H9 (cell line): ENCODE results near the gene RPL19. TPM values are rescaled to one million over a fixed set of nuclear protein-coding genes. Genes with fewer than 3 reads are reported as not detected.

ENCODE experiments used
- DNase-seq: peaks from one replicate; pipeline ENCODE4 v3.0.0-alpha.2; 2017
- H2AFZ ChIP-seq: one replicate; pipeline ENCODE4 v1.6.1; 2013; ENCODE audit warnings: mild to moderate bottlenecking, low read length, control low read depth, moderate library complexity
- H2AK5ac ChIP-seq: 2 replicates; pipeline ENCODE4 v1.6.1; 2013; ENCODE audit warnings: low read length, control low read depth, mixed read lengths; ENCODE audit not compliant: insufficient read length
- H2BK120ac ChIP-seq: one replicate; pipeline ENCODE4 v1.6.1; 2013; ENCODE audit warnings: low read depth, mild to moderate bottlenecking, low read length, control low read depth, inconsistent platforms; ENCODE audit not compliant: poor library complexity, severe bottlenecking
- H2BK12ac ChIP-seq: 2 replicates; pipeline ENCODE4 v1.6.1; 2013; ENCODE audit warnings: low read length, control low read depth, mixed read lengths, low read depth; ENCODE audit not compliant: insufficient read length
- H2BK15ac ChIP-seq: 2 replicates; pipeline ENCODE4 v1.6.1; 2013; ENCODE audit warnings: low read depth, low read length, control low read depth
- H2BK20ac ChIP-seq: one replicate; pipeline ENCODE4 v1.6.1; 2013; ENCODE audit warnings: low read depth, mild to moderate bottlenecking, low read length, control low read depth, inconsistent platforms; ENCODE audit not compliant: poor library complexity, severe bottlenecking
- H2BK5ac ChIP-seq: 2 replicates; pipeline ENCODE4 v1.6.1; 2013; ENCODE audit warnings: low read length, control low read depth, mixed read lengths; ENCODE audit not compliant: insufficient read length
- H3K14ac ChIP-seq: 2 replicates; pipeline ENCODE4 v1.6.1; 2013; ENCODE audit warnings: low read length, control low read depth; ENCODE audit not compliant: insufficient read depth
- H3K18ac ChIP-seq: 2 replicates; pipeline ENCODE4 v1.6.1; 2013; ENCODE audit warnings: low read depth, mild to moderate bottlenecking, mixed read lengths, low read length, control low read depth; ENCODE audit not compliant: insufficient read length
- H3K23ac ChIP-seq: 2 replicates; pipeline ENCODE4 v1.6.1; 2013; ENCODE audit warnings: low read length, control low read depth, mixed read lengths, low read depth; ENCODE audit not compliant: insufficient read length
- H3K23me2 ChIP-seq: 2 replicates; pipeline ENCODE4 v1.6.1; 2013; ENCODE audit warnings: low read depth, mild to moderate bottlenecking, mixed read lengths, low read length, control low read depth; ENCODE audit not compliant: insufficient read length, poor library complexity, severe bottlenecking
- H3K27ac ChIP-seq: 2 replicates; pipeline ENCODE4 v1.5.1; 2013; ENCODE audit warnings: low read length, control low read depth, mixed read lengths, low read depth; ENCODE audit not compliant: insufficient read length
- H3K27me3 ChIP-seq: 2 replicates; pipeline ENCODE4 v1.6.1; 2013; ENCODE audit warnings: low read length, control low read depth, inconsistent platforms; ENCODE audit not compliant: insufficient read depth
- H3K4ac ChIP-seq: 2 replicates; pipeline ENCODE4 v1.6.1; 2013; ENCODE audit warnings: low read depth, mild to moderate bottlenecking, control low read depth, inconsistent platforms, low read length, moderate library complexity
- H3K4me1 ChIP-seq: 2 replicates; pipeline ENCODE4 v1.6.1; 2013; ENCODE audit warnings: low read length, control low read depth, inconsistent platforms; ENCODE audit not compliant: insufficient read depth
- H3K4me2 ChIP-seq: 2 replicates; pipeline ENCODE4 v1.6.1; 2013; ENCODE audit warnings: low read length, control low read depth, mixed read lengths; ENCODE audit not compliant: insufficient read length, insufficient read depth
- H3K56ac ChIP-seq: 2 replicates; pipeline ENCODE4 v1.6.1; 2013; ENCODE audit warnings: low read depth, mild to moderate bottlenecking, mixed read lengths, low read length, control low read depth; ENCODE audit not compliant: insufficient read length
- H3K79me1 ChIP-seq: 2 replicates; pipeline ENCODE4 v1.6.1; 2013; ENCODE audit warnings: low read depth, mild to moderate bottlenecking, moderate library complexity, low read length, control low read depth, inconsistent platforms; ENCODE audit not compliant: insufficient read depth, poor library complexity, severe bottlenecking
- H3K79me2 ChIP-seq: 2 replicates; pipeline ENCODE4 v1.6.1; 2013; ENCODE audit warnings: low read length, control low read depth, inconsistent platforms; ENCODE audit not compliant: insufficient read depth
- H3K9ac ChIP-seq: 2 replicates; pipeline ENCODE4 v1.6.1; 2013; ENCODE audit warnings: low read length, control low read depth, mixed read lengths; ENCODE audit not compliant: insufficient read length; ENCODE audit errors: extremely low read depth
- H3K9me3 ChIP-seq: one replicate; pipeline ENCODE4 v1.6.1; 2013; ENCODE audit warnings: low read depth, low read length, inconsistent platforms; ENCODE audit not compliant: control insufficient read depth
- H3T11ph ChIP-seq: one replicate; pipeline ENCODE4 v1.6.1; 2013; ENCODE audit warnings: mild to moderate bottlenecking, low read length, control low read depth, inconsistent platforms
- H4K20me1 ChIP-seq: one replicate; pipeline ENCODE4 v1.6.1; 2013; ENCODE audit not compliant: control insufficient read depth, insufficient read length, insufficient read depth
- H4K5ac ChIP-seq: 2 replicates; pipeline ENCODE4 v1.6.1; 2013; ENCODE audit warnings: low read depth, mild to moderate bottlenecking, mixed read lengths, low read length, control low read depth; ENCODE audit not compliant: insufficient read length
- H4K8ac ChIP-seq: replicated peaks from 2 replicates; pipeline ENCODE4 v1.6.1; 2013; ENCODE audit warnings: low read length, control low read depth, mixed read lengths, low read depth; ENCODE audit not compliant: insufficient read length
- H4K91ac ChIP-seq: 2 replicates; pipeline ENCODE4 v1.6.1; 2013; ENCODE audit warnings: low read depth, mild to moderate bottlenecking, moderate library complexity, mixed read lengths, low read length, control low read depth; ENCODE audit not compliant: insufficient read length
- H3K27ac Mint-ChIP-seq, 3 experiments: 2 replicates in 2 of 3; 3 replicates in 1 of 3; pipeline ENCODE4 v1.8.0; 2020 to 2021; ENCODE audit warnings: mixed read lengths in 3 of 3, mild to moderate bottlenecking in 1 of 3, moderate library complexity in 1 of 3
- H3K27me3 Mint-ChIP-seq: 2 replicates; pipeline ENCODE4 v1.8.0; 2021; ENCODE audit warnings: low read depth, mild to moderate bottlenecking, moderate library complexity, mixed read lengths
- H3K36me3 Mint-ChIP-seq, 3 experiments: 2 replicates in 2 of 3; 3 replicates in 1 of 3; pipeline ENCODE4 v1.8.0; 2020 to 2021; ENCODE audit warnings: low read depth in 3 of 3, mixed read lengths in 3 of 3; ENCODE audit not compliant: insufficient read depth in 1 of 3
- H3K4me1 Mint-ChIP-seq, 2 experiments: 2 replicates each; pipeline ENCODE4 v1.8.0; 2020; ENCODE audit warnings: mixed read lengths in 2 of 2
- H3K4me3 Mint-ChIP-seq, 2 experiments: 2 replicates in 1 of 2; 3 replicates in 1 of 2; pipeline ENCODE4 v1.8.0; 2020 to 2021; ENCODE audit warnings: mild to moderate bottlenecking in 2 of 2, mixed read lengths in 2 of 2, moderate library complexity in 1 of 2
- H3K9me3 Mint-ChIP-seq, 2 experiments: 2 replicates in 1 of 2; 3 replicates in 1 of 2; pipeline ENCODE4 v1.8.0; 2020; ENCODE audit warnings: mild to moderate bottlenecking in 2 of 2, mixed read lengths in 2 of 2, moderate library complexity in 1 of 2
- WGBS: extraction: QIAGEN DNeasy Blood & Tissue Kit; methylation state at CpG from one replicate; pipeline ENCODE4 v1.1.7; 2013; ENCODE audit warnings: missing lambda C conversion rate, low lambda C conversion rate, mixed read lengths; ENCODE audit not compliant: insufficient read length; ENCODE audit errors: extremely low coverage; 5-methylcytosine and 5-hydroxymethylcytosine counted together
- total RNA-seq: library from RNA; stranded (reverse); gene quantifications from 2 replicates; pipeline ENCODE4 v1.2.1, GENCODE V29; 2021
- TF ChIP-seq, protein P1 (sequence below): fragments of 200-600 bp; sonication (generic); conservative IDR thresholded peaks from 3 replicates; pipeline ENCODE4 v1.8.0; 2021; ENCODE audit warnings: antibody characterized with exemption, mild to moderate bottlenecking

The RPL19 gene
- total RNA-seq, 1 experiment from 2014 or later = 2,038 TPM

DNA sequence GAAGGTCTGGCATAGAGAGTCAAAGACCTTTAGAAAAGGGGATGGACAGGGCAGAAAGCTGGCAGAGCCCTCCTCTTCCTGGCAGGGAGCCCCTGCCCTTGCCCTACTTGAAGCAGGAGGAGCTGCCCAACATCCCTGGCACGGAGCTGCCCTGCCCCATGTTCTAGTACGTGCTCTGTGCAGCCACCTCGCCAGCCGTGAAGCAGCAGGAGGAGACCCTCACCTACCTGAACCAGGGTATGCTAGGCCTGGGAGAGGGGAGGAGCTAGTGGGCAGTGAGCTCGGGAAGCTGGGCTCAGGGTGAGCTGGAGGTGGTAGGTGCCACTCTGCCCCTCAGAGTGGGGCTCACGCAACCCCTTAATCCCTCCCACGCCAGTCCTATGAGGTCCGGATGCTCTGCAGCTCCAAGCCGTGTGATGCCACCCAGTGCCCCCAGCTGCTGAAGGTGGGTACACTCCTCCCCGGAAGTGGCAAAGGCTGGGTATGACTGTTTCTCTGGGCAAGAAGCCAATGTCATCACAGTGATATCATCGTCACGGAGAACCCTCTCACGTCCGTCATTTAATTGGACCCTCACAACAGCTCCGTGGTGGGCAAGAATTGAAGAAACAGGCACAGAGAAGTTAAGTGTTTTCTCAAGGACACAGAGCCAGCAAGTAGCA lies 38.4 kb downstream of the RPL19 start:
- Histone ChIP-seq H2BK15ac (no peak overlapping the region), H2BK20ac (no peak overlapping the region), H3K18ac (no peak overlapping the region), H3K27ac (no peak overlapping the region), H3K56ac (no peak overlapping the region), H4K91ac (peak overlapping the region; percentile 46), H3K9me3 (no peaks in the 10 kb centered on the region), H2BK120ac (no peak overlapping the region), H2AK5ac (no peak overlapping the region), H4K20me1 (no peaks in the 10 kb centered on the region), H3K4me2 (no peak overlapping the region), H3K9ac (no peak overlapping the region), H2BK5ac (no peak overlapping the region), H3K79me2 (no peaks in the 10 kb centered on the region), H3K4ac (no peak overlapping the region), H2BK12ac (no peak overlapping the region), H3K4me1 (no peaks in the 10 kb centered on the region), H3K14ac (no peak overlapping the region), H4K5ac (no peak overlapping the region), H3K27me3 (no peaks in the 10 kb centered on the region), H3K79me1 (no peaks in the 10 kb centered on the region), H3K23me2 (no peaks in the 10 kb centered on the region), H3T11ph (no peak overlapping the region), H4K8ac (no peak overlapping the region), H3K23ac (no peak overlapping the region), H2AFZ (no peak overlapping the region)
- Mint-ChIP-seq H3K9me3 (no peaks in the 10 kb centered on the region), H3K4me1 (peaks cover 11 to 20% of the 10 kb centered on the region in 2 experiments), H3K27me3 (no peaks in the 10 kb centered on the region; the same call in 1 of the 2 replicates), H3K36me3 (no peaks in the 10 kb centered on the region), H3K4me3 (no peak overlapping the region), H3K27ac (no peak overlapping the region; a peak in 1 of 7 replicates)
- WGBS = no CpG with 5 or more reads among the region's 15 CpGs
- TF ChIP-seq, protein P1, sequence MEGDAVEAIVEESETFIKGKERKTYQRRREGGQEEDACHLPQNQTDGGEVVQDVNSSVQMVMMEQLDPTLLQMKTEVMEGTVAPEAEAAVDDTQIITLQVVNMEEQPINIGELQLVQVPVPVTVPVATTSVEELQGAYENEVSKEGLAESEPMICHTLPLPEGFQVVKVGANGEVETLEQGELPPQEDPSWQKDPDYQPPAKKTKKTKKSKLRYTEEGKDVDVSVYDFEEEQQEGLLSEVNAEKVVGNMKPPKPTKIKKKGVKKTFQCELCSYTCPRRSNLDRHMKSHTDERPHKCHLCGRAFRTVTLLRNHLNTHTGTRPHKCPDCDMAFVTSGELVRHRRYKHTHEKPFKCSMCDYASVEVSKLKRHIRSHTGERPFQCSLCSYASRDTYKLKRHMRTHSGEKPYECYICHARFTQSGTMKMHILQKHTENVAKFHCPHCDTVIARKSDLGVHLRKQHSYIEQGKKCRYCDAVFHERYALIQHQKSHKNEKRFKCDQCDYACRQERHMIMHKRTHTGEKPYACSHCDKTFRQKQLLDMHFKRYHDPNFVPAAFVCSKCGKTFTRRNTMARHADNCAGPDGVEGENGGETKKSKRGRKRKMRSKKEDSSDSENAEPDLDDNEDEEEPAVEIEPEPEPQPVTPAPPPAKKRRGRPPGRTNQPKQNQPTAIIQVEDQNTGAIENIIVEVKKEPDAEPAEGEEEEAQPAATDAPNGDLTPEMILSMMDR = no peak
- DNase-seq = no peak
